HG03442 (cell line): Measurements from ENCODE around the gene PRR23E.

ENCODE experiments used
- ATAC-seq: cut with Tn5 transposase; IDR thresholded peaks from one replicate; pipeline ENCODE4 v1.9.1; 2021; ENCODE audit warnings: mild to moderate bottlenecking, moderate library complexity; ENCODE audit not compliant: unreplicated experiment

The PRR23E gene, protein sequence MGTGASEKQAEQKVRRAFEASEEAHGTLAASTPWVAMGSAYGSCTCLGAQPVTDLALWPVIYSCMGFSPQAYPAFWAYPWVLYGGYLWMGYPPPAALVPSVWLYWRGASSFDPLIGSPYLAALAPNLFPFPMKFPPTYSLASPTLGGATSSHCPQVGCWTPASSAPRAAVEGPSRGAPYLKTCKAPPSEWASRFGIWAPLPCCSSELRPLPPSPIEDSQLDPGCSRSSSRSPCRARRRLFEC

DNA sequence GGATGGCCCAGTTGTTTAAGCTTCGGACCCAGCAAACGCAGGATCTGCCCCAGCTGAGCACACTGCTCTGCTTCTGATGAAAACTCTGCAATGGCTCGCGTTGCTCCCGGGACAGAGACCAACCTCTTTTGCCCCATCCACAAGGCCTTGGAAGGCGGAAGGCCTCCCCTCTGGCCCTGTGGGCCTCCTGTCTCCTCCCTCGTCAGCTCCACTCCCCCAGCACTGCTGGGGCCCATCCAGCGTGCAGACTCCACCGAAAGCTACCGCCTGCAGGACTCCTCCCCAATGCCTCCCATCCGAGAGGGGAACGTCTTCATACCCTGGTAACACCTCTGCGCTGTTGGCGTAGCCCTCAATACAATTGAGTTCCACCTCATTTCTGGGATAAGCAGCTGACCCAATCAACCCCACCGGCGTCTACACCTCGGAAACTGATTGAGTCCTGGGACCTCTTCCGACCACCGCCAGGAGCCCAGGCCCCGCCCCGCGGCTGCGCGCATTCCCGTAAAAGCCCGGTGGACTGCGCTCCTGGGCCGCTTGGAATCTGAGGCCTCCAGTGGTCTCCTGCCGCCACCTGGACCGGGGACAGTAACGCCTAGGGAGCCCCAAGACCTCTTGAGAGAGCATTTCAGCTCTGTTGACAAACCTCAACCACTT, at the start of gene PRR23E:
TSS of gene PRR23E (plus strand) at position 556 of the 657 bp plus-strand sequence. CDS start 3,555 bp downstream, outside the sequence.
- ATAC-seq: no peak

DNA sequence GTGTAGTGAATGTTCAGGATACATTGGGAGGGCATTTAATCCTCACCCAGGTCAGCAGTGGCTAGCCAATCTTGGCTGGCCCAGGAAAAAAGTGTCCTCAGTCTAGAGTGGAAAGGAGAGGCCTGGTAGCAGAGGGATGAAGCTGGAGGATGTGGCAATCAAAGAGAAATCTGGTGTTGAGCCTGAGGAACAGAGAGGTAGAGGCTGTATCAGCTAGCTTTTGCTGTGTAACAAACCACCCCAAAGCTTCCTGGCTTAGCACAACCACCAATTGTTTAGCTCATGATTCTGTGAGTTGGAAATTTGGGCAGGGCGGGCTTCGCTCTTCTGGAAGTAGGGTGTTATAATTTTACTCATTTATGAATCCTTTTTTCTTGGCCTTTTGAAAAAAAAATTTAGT, 49.8 kb upstream of the PRR23E start:
- no peak for ATAC-seq

DNA sequence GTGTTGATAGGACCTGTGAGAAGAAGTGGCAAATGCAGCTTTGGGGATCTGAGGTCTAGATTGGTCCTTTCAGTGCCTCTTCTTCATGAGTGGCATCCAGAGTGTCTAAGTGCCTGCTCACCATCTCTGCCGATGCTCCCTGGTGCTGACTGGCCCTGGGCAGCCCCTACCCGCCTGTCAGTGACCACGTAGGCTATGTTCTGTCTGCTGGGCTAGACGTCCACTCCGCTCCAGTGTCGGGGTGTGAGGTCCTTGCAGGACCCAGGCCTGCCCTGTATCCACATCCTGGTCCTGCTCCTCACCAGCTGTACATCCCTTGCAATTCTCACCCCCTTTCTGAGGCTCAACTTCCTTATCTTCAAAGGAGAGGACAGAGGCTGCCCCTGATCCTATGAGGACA, 48.3 kb upstream of the PRR23E start:
- no peak for ATAC-seq

DNA sequence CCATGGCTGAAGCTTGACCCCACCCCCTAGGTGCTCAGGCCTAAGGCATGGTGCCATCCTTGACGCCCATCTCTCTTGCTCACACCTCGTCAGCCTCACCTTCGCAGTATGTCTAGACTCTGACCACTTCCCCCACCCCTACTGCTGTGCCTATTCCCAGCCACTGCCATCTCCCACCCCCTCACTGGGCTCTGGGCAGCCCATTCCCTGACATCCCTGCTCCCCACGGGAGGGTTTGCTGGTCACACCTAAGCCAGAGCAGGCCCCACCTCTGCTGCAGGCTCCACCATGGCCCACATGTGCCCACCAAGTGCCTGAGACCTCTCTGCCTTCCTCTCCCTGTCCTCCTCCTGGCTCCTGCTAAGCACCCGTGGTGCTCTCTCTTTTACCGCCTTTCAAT, 47.7 kb upstream of the PRR23E start:
- ATAC-seq: no peak

DNA sequence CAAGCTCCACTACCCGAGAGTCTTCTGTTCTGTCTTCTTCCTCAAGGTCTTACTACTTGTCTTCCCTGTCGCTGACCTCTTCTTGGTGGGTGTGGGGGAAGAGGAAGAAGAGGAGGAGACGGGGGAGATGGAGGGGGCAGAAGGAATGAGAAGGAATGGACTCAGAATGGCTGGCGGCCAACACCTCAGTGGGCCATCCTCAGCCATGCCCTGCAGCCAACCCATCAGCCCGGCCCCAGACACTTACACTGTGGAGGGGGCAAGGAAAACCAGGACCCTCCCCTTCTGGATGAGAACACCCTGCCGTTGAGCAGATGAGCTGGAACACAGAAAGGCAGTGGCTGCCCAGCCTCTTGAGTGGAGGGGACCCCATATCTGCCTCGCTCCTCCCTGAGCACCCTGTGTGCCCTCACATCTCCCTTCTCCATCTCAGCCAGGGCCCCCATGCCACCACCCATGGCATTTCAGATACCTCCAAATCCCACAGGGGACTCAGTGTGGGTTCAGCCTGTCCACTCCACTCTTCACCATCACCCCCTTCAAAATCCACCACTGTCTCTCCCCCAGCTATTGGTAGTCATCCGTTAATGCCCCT, 45.5 kb upstream of the PRR23E start:
- no peak for ATAC-seq

DNA sequence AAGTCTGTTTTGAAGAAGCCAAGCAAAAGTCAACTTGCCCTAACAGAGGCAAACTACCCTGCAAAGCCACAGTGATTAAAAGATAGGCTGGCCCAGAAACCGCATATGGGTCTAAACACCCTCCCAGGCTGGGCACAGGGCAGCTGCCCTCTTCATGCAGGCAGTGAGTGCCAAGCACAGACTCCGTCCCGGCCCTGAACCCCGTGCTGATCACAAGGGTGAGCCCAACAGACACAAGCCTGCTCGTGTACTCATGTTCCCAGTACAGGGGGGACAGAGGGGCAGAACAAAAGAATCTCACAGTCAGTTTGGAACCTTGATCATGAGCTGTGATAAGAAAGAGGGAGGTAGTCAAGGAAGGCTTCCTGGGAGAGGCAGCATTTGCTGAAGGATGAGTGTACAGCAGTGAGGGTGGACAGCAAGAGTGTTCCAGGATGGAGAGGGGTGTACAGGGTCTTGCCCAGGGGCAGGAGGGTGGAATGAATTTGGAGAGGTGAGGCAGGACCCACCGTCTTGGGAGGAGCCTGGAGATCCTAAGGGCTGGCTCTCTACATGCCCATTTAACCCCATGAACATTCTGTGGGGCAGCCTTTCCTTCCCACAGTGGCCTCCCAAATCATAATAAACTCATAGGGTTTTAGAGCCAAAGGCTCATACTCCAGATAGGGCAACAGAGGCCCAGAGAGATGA, 43.2 kb upstream of the PRR23E start:
- no peak for ATAC-seq

DNA sequence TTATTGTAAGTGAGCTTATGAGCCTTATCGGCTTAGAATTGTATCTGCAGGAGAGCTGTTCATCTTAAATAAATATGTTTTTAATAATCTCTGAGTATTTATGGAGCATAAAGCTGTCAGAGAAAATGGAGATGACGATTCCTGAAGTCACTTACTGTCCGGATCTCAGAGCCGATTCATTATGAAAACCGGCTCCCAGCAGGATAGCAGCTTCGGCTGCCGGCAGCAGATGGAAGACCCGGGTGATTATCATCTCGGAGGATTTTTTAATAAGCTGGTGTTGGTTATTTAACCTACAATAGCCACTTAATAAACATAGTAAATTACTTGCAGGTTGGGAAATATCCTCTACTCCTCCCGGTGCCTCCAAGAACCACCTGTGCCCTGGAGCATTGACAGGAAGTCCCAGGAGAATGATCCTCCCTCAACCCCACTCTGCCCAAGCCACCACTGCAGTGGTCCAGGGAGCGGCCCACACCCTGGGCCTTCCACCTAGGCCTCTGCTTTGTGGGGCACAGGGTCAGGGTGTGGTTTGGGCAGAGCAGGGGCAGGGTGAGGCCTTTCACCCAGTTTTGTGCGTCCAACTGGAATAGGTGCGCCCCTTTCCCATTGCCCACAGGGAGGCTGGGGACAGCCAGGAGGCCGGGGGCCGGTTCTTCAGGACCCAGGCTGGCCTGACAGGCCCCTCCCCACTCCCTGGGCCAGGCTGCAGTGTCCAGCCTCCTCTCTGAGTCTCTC, 42.2 kb upstream of the PRR23E start:
- no peak for ATAC-seq

DNA sequence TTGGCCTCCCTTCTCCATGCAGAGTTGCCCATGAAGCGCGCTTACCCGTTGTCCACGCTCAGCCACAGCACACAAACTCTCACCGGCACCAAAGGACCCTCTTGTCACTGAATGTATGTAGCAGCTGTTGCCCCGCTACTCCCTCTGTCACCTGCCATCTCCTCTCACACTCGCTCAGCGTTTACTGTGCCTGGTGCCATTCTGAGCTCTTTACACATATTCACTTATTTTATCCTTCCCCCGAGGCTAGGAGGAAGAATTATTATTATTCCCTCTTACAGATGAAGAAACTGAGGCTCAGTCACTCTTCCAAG, 41.7 kb upstream of the PRR23E start:
- no peak for ATAC-seq

DNA sequence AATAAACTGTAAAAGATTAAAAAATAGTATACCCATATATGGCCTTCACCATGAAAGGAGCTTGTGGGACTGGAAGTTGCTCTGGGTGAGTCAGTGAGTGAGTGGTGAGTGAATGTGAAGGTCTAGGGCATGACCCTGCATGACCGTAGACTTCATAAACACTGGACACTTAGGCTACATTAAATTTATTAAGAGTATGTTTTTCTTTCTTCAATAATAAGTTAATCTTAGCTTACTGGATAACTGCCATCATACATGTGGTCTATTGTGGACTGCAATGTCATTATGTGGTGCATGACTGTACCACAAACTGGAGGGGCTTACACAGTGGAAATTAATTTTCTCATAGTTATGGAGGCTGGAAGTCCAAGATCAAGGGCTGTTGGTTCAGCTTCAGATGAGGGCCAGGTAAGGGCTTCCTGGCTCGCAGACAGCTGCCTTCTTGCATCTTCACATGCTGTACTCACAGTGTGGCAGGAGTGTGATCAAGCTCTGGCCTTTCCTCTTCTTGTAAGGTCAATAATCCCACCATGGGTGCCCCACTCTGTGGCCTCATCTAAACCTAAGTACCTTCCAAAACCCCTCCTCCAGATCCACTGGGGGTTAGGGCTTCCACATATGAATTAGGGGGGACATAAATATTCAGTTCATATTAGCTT, 40.8 kb upstream of the PRR23E start:
- ATAC-seq: no peak

DNA sequence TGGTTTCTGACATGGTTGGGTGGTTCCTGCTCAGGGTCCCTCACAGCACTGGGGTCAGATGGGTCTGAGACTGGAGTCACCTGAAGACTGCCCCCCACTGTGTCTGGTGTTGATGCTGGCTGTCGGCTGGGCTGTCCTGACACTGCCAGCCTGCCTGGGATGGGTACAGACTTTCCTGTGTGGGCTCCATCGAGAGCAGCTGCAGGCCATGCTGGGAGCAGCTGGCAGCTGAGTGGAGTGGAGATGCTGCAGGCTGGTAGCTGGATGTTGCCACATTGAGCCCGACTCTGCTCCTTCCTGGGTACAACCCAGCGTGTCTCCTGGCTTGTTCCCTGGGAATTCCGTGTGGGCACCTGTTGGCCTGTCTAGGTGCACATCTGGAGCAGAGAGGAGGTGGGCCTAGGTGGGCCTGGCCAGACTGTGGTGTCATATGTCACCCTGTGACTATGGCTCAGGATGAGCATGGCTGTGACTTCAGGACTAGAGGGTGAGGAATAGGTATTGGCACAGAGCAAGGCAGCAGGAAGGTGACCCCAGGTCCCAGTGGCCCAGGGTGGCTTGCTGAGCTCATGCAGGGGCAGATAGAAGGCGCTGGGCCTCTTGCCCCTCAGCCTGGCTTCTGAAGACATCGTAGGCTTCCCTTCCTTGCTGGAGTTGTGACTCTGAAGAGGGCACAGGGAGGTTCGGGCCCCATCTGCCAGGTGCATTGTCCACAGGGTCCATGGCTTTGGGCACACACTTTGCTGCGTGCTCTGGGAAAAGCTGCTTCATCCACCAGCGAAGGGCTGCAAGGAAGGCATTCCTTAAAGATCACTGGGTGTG, 40.0 kb upstream of the PRR23E start:
- ATAC-seq: no peak

DNA sequence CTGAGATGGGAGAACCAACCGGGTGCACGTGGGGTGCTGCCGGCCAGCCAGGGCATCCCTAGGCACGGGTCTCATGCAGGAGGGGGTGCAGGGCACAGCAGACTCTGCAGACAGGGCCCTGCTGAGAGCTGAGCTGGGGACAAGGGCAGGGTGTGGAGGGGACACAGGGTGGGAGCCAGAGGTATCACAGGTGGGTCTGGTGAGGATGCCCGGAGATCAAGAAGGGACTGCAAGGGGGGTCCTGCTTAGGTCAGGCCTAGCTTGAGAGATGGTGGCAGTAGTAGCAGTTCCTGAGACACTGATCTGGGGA, 39.5 kb upstream of the PRR23E start:
- ATAC-seq: no peak

DNA sequence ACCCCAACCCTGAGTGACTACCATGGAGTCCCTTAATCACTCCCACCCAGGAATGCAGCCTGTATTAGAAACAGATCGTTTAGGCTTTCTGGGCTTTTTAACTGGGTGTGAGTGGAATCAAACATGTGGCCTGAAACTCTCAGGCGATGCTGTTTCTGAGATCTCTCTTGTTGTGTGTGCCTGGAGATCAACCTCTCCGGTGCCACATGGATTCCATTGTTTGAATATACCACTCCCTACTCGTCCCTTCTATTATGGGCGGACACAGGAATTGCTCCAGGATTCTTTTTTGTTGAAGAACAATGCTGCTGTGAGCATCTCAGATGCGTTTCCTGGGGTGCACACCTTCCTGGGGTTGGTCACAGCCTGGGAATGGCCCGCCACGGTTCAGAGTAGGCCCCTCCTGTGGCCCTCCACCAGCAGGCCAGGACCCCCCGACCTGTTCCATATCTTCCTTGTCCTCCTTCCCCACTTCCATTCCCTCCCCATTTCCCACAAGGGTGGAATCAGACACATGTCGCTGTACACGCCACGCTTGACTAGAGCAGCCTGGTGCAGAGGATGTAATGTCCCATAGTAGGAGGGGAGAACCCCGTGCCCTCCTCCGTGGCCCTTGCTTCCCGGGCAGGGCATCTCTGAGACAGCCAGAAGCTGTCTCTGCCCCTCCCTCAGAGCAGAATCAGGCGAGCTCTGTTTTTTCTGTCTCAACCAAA, 36.4 kb upstream of the PRR23E start:
- ATAC-seq: no peak

DNA sequence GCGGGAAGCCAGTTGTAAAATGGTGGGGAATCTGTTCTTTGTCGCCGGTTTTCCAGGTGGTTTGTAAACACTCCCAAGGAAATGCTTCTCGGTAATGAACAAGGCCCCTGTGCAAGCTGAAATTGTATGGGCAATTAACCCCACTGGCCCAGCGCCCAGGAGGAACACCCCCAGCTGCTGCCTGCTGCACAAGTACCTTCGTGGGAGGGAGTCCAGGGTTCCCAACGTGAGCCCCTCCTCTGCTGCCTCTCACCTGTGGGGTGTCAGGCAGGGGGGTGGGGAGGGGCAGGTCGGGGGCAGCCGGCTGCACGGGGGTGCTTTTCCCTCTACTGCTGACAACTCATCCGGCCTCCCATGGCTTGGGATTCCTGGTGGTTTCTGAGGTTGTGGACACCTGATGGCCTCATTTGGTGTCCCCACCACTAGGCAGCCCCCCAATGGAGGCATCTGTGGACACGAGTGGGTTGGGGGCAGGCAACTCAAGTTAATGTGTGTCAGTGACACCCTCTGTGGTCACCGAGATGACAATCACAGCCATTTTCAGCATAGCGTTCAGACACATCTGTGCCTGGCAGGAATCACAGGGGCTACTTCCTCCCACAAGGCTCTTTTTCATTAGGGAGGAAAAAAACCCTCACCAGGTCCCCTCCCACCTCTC, 35.6 kb upstream of the PRR23E start:
- no peak for ATAC-seq

DNA sequence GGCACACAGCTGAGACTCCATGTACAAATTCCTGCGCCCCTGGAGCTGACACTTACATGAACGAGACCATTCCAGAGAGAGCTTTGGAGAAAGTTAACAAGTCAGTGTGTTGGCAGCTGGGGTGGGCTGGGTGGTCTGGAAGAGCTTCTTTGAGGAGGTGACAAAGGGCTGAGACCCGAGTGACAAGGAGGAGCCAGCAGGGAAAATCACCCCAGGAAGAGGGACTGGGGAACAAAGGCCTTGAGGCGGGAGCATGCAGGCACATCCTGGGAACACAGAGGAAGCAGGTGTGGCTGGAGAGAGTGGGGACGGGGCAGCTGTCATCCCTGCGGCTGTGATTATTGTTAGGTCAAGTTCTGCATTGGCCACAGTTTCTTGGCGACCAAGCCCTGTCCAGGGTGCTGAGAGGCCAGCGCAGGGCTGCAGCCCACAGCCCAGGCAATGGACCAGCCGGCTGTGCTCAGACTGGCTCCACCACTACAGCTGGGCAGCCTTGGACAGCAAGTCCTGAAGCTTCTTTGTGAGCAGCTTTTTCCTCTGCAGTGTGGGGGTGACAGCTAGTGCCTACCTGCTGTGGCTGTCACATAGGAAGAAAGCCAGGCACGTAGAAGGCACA, 34.2 kb upstream of the PRR23E start:
- ATAC-seq: no peak

DNA sequence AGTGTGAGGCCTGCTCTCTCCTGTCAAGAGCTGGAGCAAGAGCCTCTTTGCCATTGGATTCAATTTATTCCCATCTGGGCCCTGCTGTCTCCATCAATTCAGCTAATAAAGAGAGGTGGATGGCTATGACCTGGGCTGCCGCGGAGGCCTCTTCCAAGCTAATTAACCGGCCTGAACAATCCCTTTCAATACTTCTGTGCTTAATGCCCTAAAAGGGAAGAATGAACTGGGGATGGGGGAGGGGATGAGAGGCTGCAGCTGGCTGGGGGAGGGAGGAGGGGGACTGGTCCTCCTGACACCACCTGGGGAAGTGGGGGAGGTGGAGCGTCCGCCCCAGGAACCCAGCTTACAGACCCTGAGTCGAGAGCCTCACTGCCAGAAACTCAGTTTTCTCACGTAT, 33.4 kb upstream of the PRR23E start:
- ATAC-seq: no peak

DNA sequence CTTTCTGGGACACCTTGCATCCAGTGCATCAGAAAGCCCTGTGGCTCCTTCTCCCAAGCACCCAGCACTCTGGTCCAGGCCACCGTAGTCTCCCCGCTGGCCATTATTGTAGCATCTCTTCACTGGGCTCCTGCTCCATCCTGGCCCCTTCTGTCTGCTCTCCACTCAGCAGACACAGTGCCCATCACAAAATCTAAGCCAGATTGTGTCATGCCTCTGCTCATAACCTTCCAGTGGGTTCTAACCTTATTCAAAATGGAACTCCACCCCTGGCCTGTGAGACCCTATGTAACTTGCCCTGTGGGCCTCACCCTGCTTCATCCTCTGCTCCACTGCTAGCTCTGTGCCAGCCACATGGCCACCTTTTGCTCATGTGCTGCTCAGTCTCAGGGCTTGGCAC, 31.7 kb upstream of the PRR23E start:
- ATAC-seq: no peak

DNA sequence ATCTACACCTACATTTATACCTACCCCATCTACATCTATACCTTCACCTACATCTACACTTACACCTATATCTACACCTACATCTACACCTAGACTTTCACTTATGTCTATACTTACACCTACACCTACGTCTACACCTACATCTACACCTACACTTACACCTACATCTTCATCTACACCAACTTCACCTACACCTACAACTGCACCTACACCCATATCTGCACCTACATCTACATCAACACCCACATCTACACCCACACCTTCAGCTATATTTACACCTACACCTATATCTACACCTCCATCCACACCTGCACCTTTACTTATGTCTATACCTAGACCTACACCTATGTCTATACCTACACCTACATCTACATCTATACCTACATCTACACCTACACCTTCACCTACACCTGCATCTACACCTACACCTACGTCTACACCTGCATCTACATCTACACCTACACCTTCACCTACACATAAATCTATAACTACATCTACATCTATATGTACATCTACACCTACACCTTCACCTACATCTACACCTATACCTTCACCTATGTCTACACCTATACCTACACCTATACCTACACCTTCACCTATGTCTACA, 30.9 kb upstream of the PRR23E start:
- no peak for ATAC-seq

DNA sequence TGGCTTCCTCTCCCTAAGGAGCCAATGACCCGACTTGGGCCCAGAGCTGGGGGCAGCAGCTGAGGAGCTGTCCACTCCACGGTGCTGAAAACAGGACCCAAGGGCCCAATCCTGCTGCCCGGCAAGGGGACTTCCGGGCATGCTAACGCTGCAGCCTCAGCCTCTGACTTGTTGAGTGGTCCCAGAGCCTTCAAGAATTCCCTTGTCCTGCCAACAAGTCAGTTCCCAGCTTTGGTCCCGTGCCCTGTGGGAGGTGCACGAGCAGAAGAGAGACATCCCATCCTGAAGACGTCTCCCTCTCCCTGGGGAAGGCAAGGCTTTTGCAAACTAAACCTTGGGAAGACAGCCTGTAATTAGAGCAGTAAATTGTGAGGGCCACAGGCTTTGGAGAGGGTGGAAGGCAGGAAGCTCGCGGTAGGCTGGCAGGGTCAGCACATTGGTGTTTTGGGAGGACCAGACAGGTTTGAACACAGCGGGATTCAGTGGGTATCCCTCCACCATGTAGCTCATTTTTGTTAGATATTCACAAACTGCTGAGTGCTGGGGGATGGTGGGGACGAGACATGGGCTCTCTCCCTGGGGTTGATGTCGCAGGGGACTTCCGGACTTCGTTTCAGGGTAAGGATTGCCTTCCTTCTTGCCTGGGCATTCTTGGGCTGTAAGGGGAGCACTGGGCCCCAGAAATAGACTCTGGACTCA, 29.8 kb upstream of the PRR23E start:
- no peak for ATAC-seq
